DND-41 (cell line): Measurements from ENCODE around the gene TIRAP.

Source experiments
- ATAC-seq: fragments of 200-7000 bp; cut with Tn5 transposase; 3 replicates; pipeline ENCODE4 v1.9.1; 2021; ENCODE audit warnings: low read depth; ENCODE audit not compliant: insufficient read depth
- DNase-seq: peaks from one replicate; pipeline ENCODE4 v3.0.0-alpha.2; 2020
- H2AFZ ChIP-seq: 2 replicates; pipeline ENCODE4 v1.6.0; 2012; ENCODE audit warnings: low read depth, low read length
- H3K27ac ChIP-seq: 2 replicates; pipeline ENCODE4 v1.5.1; 2012; ENCODE audit warnings: low read length, inconsistent platforms
- H3K27me3 ChIP-seq: fragments of 200-600 bp; sonication (generic); 2 replicates; pipeline ENCODE4 v1.6.0; 2012; ENCODE audit warnings: low read length, mild to moderate bottlenecking, inconsistent platforms; ENCODE audit not compliant: insufficient read depth, poor library complexity
- H3K36me3 ChIP-seq: 2 replicates; pipeline ENCODE4 v1.5.1; 2012; ENCODE audit warnings: low read length, inconsistent platforms; ENCODE audit not compliant: insufficient read depth
- H3K4me1 ChIP-seq: 2 replicates; pipeline ENCODE4 v1.5.1; 2012; ENCODE audit warnings: mild to moderate bottlenecking, low read length; ENCODE audit not compliant: insufficient read depth
- H3K4me2 ChIP-seq: 2 replicates; pipeline ENCODE4 v1.6.0; 2012; ENCODE audit warnings: mild to moderate bottlenecking, moderate library complexity, low read length, inconsistent platforms; ENCODE audit not compliant: insufficient read depth
- H3K4me3 ChIP-seq, 2 experiments: fragments of 200-600 bp in 1 of 2; shearing (Covaris generic) in 1 of 2; 2 replicates each; pipeline ENCODE4 v1.5.1; 2012 to 2016; ENCODE audit warnings: inconsistent platforms in 2 of 2, low read length in 2 of 2, mild to moderate bottlenecking in 2 of 2, low read depth in 1 of 2, moderate library complexity in 1 of 2
- H3K79me2 ChIP-seq: 2 replicates; pipeline ENCODE4 v1.6.0; 2012; ENCODE audit warnings: low read length, inconsistent platforms; ENCODE audit not compliant: insufficient read depth
- H3K9ac ChIP-seq: 2 replicates; pipeline ENCODE4 v1.6.0; 2012; ENCODE audit warnings: low read depth, mild to moderate bottlenecking, inconsistent platforms, low read length, moderate library complexity
- H3K9me3 ChIP-seq: 2 replicates; pipeline ENCODE4 v1.5.1; 2012; ENCODE audit warnings: low read length, moderate library complexity, mild to moderate bottlenecking, inconsistent platforms; ENCODE audit not compliant: insufficient read depth, severe bottlenecking
- H4K20me1 ChIP-seq: 2 replicates; pipeline ENCODE4 v1.6.0; 2012; ENCODE audit warnings: low read length; ENCODE audit not compliant: insufficient read depth
- EZH2 ChIP-seq: IDR thresholded peaks from 3 replicates; pipeline ENCODE4 v1.6.1; 2012; ENCODE audit warnings: borderline replicate concordance, low read depth, mild to moderate bottlenecking, moderate library complexity, low read length, inconsistent platforms; ENCODE audit not compliant: severe bottlenecking
- TF ChIP-seq, protein P1 (sequence below): IDR thresholded peaks from 2 replicates; pipeline ENCODE4 v1.5.1; 2012; ENCODE audit warnings: borderline replicate concordance, low read length, moderate library complexity, mild to moderate bottlenecking; ENCODE audit not compliant: poor library complexity, severe bottlenecking; ENCODE audit errors: extremely low read depth

TIRAP gene

DNA sequence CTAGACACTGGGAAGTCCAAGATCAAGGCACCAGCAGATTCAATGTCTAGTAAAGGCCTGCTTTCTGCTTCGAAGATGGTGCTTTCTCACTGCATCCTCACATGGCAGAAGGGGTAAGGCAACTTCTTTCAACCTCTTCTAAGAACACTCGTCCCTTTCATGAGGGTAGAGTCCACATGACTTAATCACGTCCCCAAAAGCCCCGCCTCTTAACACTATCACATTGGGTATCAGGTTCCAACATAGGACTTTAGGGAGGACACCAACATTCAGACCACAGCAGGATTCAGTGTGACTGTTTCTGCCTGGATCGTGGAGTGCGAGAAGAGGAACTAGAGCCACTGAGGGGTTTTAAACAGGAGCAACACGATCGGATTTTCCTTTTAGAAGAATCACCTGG, 3.7 kb upstream of the TIRAP start:
- no peak overlapping the region for H3K27ac ChIP-seq
- H3K4me3 ChIP-seq, result no peak overlapping the region
- H2AFZ ChIP-seq, result no peak overlapping the region
- no peak for DNase-seq
- H3K4me1 ChIP-seq, result peaks cover 25% of the 10 kb centered on the region
- peaks cover 33% of the 10 kb centered on the region for H3K36me3 ChIP-seq
- no peak for ATAC-seq
- H3K9ac ChIP-seq, result no peak overlapping the region
- H3K27me3 ChIP-seq, result peaks cover 5% of the 10 kb centered on the region
- no peak overlapping the region for H3K4me2 ChIP-seq
- H3K9me3 ChIP-seq, result no peaks in the 10 kb centered on the region
- no peaks in the 10 kb centered on the region for H4K20me1 ChIP-seq
- H3K79me2 ChIP-seq, result peaks cover 5% of the 10 kb centered on the region; the same call in 1 of the 2 replicates
- TF ChIP-seq, protein P1, sequence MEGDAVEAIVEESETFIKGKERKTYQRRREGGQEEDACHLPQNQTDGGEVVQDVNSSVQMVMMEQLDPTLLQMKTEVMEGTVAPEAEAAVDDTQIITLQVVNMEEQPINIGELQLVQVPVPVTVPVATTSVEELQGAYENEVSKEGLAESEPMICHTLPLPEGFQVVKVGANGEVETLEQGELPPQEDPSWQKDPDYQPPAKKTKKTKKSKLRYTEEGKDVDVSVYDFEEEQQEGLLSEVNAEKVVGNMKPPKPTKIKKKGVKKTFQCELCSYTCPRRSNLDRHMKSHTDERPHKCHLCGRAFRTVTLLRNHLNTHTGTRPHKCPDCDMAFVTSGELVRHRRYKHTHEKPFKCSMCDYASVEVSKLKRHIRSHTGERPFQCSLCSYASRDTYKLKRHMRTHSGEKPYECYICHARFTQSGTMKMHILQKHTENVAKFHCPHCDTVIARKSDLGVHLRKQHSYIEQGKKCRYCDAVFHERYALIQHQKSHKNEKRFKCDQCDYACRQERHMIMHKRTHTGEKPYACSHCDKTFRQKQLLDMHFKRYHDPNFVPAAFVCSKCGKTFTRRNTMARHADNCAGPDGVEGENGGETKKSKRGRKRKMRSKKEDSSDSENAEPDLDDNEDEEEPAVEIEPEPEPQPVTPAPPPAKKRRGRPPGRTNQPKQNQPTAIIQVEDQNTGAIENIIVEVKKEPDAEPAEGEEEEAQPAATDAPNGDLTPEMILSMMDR, result no peak
- no peak for TF ChIP-seq EZH2

DNA sequence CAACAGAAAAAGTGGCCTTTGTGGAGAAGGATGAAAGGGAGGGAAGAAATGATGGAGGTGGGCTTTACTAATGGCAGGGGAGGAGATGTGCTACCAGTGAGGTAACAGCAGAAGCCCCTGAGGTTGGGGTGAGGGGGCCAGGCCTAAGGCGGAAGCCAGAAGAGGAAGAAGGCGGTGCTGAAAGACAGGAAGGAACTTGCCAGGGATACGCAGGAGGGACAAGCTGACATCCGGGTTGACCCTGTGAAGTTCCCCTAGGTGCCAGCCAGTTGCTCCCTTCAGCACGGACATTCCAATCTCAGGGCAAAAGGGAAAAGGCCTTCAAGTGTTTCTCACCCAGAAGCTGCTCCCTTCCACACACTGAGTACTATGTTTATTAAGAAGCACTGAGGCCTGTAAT, 2.3 kb upstream of the TIRAP start:
- H3K27ac ChIP-seq, result no peak overlapping the region
- H3K79me2 ChIP-seq, result peaks cover 5% of the 10 kb centered on the region; the same call in 1 of the 2 replicates
- H2AFZ ChIP-seq, result no peak overlapping the region

DNA sequence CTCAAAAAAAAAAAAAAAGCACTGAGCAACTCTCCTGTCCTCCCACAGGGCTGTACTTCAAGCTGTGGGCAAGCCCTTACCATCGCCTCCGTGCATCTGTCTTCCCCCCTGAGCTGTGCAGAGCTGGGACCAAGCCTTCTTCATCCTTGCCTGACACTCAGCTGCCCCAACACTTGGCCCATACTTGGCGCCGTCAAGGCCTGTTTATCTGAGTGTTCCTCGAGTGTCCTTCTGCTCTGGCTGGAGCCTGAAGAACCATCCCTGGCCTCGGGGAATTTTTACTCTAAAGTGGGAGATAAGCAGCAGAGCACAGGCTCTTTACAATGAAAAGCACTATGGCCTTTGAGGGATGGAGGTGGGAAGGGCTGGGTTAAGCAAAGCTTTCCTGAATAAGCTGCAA, 1.6 kb upstream of the TIRAP start:
- no peak overlapping the region for H3K4me2 ChIP-seq
- DNase-seq (no peak), ATAC-seq (no peak)
- no peak overlapping the region for H3K27ac ChIP-seq
- H3K36me3 ChIP-seq, result peaks cover 15% of the 10 kb centered on the region
- TF ChIP-seq EZH2, result no peak
- TF ChIP-seq, protein P1, result no peak
- peaks cover 25% of the 10 kb centered on the region for H3K4me1 ChIP-seq
- H3K9ac ChIP-seq, result no peak overlapping the region
- no peaks in the 10 kb centered on the region for H3K9me3 ChIP-seq
- H3K4me3 ChIP-seq, result no peak overlapping the region
- peaks cover 2% of the 10 kb centered on the region; the same call in 1 of the 2 replicates for H3K79me2 ChIP-seq
- peaks cover 5% of the 10 kb centered on the region for H3K27me3 ChIP-seq
- H4K20me1 ChIP-seq, result no peaks in the 10 kb centered on the region
- no peak overlapping the region for H2AFZ ChIP-seq

More for the DNA sequence above, 2.3 kb upstream of the TIRAP start:
- no peak for ATAC-seq
- no peak overlapping the region for H3K4me3 ChIP-seq
- H3K4me2 ChIP-seq, result no peak overlapping the region
- H3K9me3 ChIP-seq, result no peaks in the 10 kb centered on the region
- H3K36me3 ChIP-seq, result peaks cover 21% of the 10 kb centered on the region
- no peaks in the 10 kb centered on the region for H4K20me1 ChIP-seq
- TF ChIP-seq EZH2, result no peak
- TF ChIP-seq, protein P1, result no peak
- H3K9ac ChIP-seq, result no peak overlapping the region
- no peak for DNase-seq
- H3K27me3 ChIP-seq, result peaks cover 5% of the 10 kb centered on the region
- peaks cover 30% of the 10 kb centered on the region for H3K4me1 ChIP-seq

DNA sequence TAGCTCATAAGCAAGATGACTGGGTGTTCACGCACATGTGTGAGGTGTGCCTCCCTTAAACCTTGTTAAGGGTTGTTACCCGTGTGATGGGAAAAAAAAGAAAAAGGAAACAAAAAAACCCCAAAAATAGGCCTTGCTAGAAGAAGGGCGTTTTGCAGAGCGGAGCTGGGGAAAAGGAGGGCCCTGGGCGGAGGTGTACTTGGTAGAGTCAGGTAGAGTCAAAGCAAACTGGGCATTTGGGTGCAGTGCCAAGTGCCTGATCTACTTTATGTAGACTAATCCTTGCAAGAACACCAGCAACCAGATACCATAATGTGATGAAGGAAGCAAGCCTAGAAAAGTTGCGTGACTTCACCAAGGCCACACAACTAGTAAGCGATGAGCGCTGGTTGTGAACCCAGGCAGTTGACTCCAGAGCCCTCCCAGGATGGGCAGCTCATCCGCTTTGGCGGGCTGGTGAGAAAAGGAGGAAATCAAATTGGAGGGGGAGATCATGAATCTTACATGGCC, 1.2 kb upstream of the TIRAP start:
- no peak for ATAC-seq
- Histone ChIP-seq H3K9ac (no peak overlapping the region), H3K9me3 (no peaks in the 10 kb centered on the region), H3K27me3 (peaks cover 5% of the 10 kb centered on the region), H3K4me2 (no peak overlapping the region), H4K20me1 (no peaks in the 10 kb centered on the region), H3K79me2 (peaks cover 2% of the 10 kb centered on the region; the same call in 1 of the 2 replicates), H2AFZ (no peak overlapping the region; the same call in 1 of the 2 replicates), H3K27ac (no peak overlapping the region), H3K4me3 (no peak overlapping the region), H3K36me3 (peaks cover 12% of the 10 kb centered on the region), H3K4me1 (peaks cover 25% of the 10 kb centered on the region)
- no peak for DNase-seq
- TF ChIP-seq, protein P1, result no peak
- no peak for TF ChIP-seq EZH2
